ENCODE data around the gene SRCAP. TPM values are rescaled to one million over a fixed set of nuclear protein-coding genes. Genes with fewer than 3 reads are reported as not detected.

Gene SRCAP
- total RNA-seq, 1 experiment from 2014 or later, result 58.5 TPM

GRCh38 chr16:30786936-30787612 lies 88.1 kb downstream of the SRCAP start, which contains the start of gene ZNF629 (continued):
- TF ChIP-seq CDX4 (CRISPR knock-in tag; IDR thresholded peaks at IDR 0.05; ENCODE audit: borderline replicate concordance), result no peak
- TF ChIP-seq ZNF219 (CRISPR knock-in tag; IDR thresholded peaks at IDR 0.05; ENCODE audit: borderline replicate concordance), result no peak
- peak; percentile 62; the same call in 1 of the 2 replicates for TF ChIP-seq ETV6 (CRISPR knock-in tag; IDR thresholded peaks at IDR 0.05)
- TF ChIP-seq, protein P1, sequence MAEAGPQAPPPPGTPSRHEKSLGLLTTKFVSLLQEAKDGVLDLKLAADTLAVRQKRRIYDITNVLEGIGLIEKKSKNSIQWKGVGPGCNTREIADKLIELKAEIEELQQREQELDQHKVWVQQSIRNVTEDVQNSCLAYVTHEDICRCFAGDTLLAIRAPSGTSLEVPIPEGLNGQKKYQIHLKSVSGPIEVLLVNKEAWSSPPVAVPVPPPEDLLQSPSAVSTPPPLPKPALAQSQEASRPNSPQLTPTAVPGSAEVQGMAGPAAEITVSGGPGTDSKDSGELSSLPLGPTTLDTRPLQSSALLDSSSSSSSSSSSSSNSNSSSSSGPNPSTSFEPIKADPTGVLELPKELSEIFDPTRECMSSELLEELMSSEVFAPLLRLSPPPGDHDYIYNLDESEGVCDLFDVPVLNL (CRISPR knock-in tag; IDR thresholded peaks at IDR 0.05; ENCODE audit: borderline replicate concordance, low read depth), result 0 out of 2 replicates have a peak, but pooled peaks have one; percentile 56
- TF ChIP-seq, protein P2, sequence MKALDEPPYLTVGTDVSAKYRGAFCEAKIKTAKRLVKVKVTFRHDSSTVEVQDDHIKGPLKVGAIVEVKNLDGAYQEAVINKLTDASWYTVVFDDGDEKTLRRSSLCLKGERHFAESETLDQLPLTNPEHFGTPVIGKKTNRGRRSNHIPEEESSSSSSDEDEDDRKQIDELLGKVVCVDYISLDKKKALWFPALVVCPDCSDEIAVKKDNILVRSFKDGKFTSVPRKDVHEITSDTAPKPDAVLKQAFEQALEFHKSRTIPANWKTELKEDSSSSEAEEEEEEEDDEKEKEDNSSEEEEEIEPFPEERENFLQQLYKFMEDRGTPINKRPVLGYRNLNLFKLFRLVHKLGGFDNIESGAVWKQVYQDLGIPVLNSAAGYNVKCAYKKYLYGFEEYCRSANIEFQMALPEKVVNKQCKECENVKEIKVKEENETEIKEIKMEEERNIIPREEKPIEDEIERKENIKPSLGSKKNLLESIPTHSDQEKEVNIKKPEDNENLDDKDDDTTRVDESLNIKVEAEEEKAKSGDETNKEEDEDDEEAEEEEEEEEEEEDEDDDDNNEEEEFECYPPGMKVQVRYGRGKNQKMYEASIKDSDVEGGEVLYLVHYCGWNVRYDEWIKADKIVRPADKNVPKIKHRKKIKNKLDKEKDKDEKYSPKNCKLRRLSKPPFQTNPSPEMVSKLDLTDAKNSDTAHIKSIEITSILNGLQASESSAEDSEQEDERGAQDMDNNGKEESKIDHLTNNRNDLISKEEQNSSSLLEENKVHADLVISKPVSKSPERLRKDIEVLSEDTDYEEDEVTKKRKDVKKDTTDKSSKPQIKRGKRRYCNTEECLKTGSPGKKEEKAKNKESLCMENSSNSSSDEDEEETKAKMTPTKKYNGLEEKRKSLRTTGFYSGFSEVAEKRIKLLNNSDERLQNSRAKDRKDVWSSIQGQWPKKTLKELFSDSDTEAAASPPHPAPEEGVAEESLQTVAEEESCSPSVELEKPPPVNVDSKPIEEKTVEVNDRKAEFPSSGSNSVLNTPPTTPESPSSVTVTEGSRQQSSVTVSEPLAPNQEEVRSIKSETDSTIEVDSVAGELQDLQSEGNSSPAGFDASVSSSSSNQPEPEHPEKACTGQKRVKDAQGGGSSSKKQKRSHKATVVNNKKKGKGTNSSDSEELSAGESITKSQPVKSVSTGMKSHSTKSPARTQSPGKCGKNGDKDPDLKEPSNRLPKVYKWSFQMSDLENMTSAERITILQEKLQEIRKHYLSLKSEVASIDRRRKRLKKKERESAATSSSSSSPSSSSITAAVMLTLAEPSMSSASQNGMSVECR (CRISPR knock-in tag; IDR thresholded peaks at IDR 0.05; ENCODE audit: borderline replicate concordance), result no peak
- no peak for TF ChIP-seq ZNF423 (CRISPR knock-in tag; IDR thresholded peaks at IDR 0.05)
- 0 out of 2 replicates have a peak, but pooled peaks have one; percentile 39 for TF ChIP-seq ZNF232 (CRISPR knock-in tag; IDR thresholded peaks at IDR 0.05)
- 0 out of 2 replicates have a peak, but pooled peaks have one; percentile 16 for TF ChIP-seq NFE2L1 (CRISPR knock-in tag; IDR thresholded peaks at IDR 0.05)
- TF ChIP-seq, protein P3, sequence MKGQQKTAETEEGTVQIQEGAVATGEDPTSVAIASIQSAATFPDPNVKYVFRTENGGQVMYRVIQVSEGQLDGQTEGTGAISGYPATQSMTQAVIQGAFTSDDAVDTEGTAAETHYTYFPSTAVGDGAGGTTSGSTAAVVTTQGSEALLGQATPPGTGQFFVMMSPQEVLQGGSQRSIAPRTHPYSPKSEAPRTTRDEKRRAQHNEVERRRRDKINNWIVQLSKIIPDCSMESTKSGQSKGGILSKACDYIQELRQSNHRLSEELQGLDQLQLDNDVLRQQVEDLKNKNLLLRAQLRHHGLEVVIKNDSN (CRISPR knock-in tag; IDR thresholded peaks at IDR 0.05), result peak; percentile 31; the same call in 1 of the 2 replicates
- TF ChIP-seq, protein P4, sequence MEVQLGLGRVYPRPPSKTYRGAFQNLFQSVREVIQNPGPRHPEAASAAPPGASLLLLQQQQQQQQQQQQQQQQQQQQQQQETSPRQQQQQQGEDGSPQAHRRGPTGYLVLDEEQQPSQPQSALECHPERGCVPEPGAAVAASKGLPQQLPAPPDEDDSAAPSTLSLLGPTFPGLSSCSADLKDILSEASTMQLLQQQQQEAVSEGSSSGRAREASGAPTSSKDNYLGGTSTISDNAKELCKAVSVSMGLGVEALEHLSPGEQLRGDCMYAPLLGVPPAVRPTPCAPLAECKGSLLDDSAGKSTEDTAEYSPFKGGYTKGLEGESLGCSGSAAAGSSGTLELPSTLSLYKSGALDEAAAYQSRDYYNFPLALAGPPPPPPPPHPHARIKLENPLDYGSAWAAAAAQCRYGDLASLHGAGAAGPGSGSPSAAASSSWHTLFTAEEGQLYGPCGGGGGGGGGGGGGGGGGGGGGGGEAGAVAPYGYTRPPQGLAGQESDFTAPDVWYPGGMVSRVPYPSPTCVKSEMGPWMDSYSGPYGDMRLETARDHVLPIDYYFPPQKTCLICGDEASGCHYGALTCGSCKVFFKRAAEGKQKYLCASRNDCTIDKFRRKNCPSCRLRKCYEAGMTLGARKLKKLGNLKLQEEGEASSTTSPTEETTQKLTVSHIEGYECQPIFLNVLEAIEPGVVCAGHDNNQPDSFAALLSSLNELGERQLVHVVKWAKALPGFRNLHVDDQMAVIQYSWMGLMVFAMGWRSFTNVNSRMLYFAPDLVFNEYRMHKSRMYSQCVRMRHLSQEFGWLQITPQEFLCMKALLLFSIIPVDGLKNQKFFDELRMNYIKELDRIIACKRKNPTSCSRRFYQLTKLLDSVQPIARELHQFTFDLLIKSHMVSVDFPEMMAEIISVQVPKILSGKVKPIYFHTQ (CRISPR knock-in tag; IDR thresholded peaks at IDR 0.05), result no peak
- TF ChIP-seq ESRRA (CRISPR knock-in tag; IDR thresholded peaks at IDR 0.05; ENCODE audit: borderline replicate concordance), result 0 out of 2 replicates have a peak, but pooled peaks have one; percentile 64
- TF ChIP-seq FOXP4 (CRISPR knock-in tag; IDR thresholded peaks at IDR 0.05), result no peak; the same call in 1 of the 2 replicates
- no peak for TF ChIP-seq NFATC4 (CRISPR knock-in tag; IDR thresholded peaks at IDR 0.05)
- no peak for TF ChIP-seq ZNF121 (CRISPR knock-in tag; IDR thresholded peaks at IDR 0.05)
- TF ChIP-seq SMAD3 (CRISPR knock-in tag; IDR thresholded peaks at IDR 0.05; ENCODE audit: borderline replicate concordance), result no peak
- no peak for TF ChIP-seq TEAD4 (CRISPR knock-in tag; IDR thresholded peaks at IDR 0.05)
- TF ChIP-seq CREM (CRISPR knock-in tag; IDR thresholded peaks at IDR 0.05), result 0 out of 2 replicates have a peak, but pooled peaks have one; percentile 30
- TF ChIP-seq GRHL2 (CRISPR knock-in tag; IDR thresholded peaks at IDR 0.05; ENCODE audit: insufficient replicate concordance, severe bottlenecking), result no peak
- TF ChIP-seq PRRX2 (CRISPR knock-in tag; IDR thresholded peaks at IDR 0.05), result no peak
- TF ChIP-seq ATF6 (CRISPR knock-in tag; IDR thresholded peaks at IDR 0.05), result no peak
- TF ChIP-seq, protein P5, sequence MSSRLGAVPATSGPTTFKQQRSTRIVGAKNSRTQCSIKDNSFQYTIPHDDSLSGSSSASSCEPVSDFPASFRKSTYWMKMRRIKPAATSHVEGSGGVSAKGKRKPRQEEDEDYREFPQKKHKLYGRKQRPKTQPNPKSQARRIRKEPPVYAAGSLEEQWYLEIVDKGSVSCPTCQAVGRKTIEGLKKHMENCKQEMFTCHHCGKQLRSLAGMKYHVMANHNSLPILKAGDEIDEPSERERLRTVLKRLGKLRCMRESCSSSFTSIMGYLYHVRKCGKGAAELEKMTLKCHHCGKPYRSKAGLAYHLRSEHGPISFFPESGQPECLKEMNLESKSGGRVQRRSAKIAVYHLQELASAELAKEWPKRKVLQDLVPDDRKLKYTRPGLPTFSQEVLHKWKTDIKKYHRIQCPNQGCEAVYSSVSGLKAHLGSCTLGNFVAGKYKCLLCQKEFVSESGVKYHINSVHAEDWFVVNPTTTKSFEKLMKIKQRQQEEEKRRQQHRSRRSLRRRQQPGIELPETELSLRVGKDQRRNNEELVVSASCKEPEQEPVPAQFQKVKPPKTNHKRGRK (CRISPR knock-in tag; IDR thresholded peaks at IDR 0.05; ENCODE audit: borderline replicate concordance), result no peak
- TF ChIP-seq ATF1 (CRISPR knock-in tag; IDR thresholded peaks at IDR 0.05), result no peak
- TF ChIP-seq MXD4 (CRISPR knock-in tag; IDR thresholded peaks at IDR 0.05; ENCODE audit: borderline replicate concordance), result no peak

All from WTC11 (cell line).